Measurements from ENCODE around the gene RERE.

The RERE gene

GRCh38 chr1:8314346-8315280, 502.8 kb downstream of the RERE start:
- peak; percentile 60 for DNase-seq (ENCODE audit: low read depth)
- peak; percentile 86 for TF ChIP-seq CTCF (IDR thresholded peaks at IDR 0.05; ENCODE audit: insufficient read depth, low read depth, low read length, missing control alignments)
- no peak overlapping the region for H3K4me3 ChIP-seq (ENCODE audit: low read depth, low read length)

GRCh38 chr1:8313231-8313630, 504.2 kb downstream of the RERE start:
- DNase-seq (ENCODE audit: low read depth): no peak
- H3K4me3 ChIP-seq (ENCODE audit: low read depth, low read length): no peak overlapping the region
- no peak for TF ChIP-seq CTCF (IDR thresholded peaks at IDR 0.05; ENCODE audit: insufficient read depth, low read depth, low read length, missing control alignments)

- TF ChIP-seq CTCF (IDR thresholded peaks at IDR 0.05; ENCODE audit: insufficient read depth, low read depth, low read length, missing control alignments): no peak
- DNase-seq (ENCODE audit: low read depth): no peak
- no peak overlapping the region for H3K4me3 ChIP-seq (ENCODE audit: low read depth, low read length)
Measured at GRCh38 chr1:8312235-8313218, 504.9 kb downstream of the RERE start.

- no peak for TF ChIP-seq CTCF (IDR thresholded peaks at IDR 0.05; ENCODE audit: insufficient read depth, low read depth, low read length, missing control alignments)
- DNase-seq (ENCODE audit: low read depth): no peak
- H3K4me3 ChIP-seq (ENCODE audit: low read depth, low read length): no peak overlapping the region
Measured at GRCh38 chr1:8311068-8311718, 506.2 kb downstream of the RERE start.

- TF ChIP-seq CTCF (IDR thresholded peaks at IDR 0.05; ENCODE audit: insufficient read depth, low read depth, low read length, missing control alignments): no peak
- DNase-seq (ENCODE audit: low read depth): no peak
- no peak overlapping the region for H3K4me3 ChIP-seq (ENCODE audit: low read depth, low read length)
Measured at GRCh38 chr1:8307628-8308027, 509.8 kb downstream of the RERE start.

GRCh38 chr1:8303876-8304275, 513.6 kb downstream of the RERE start:
- TF ChIP-seq CTCF (IDR thresholded peaks at IDR 0.05; ENCODE audit: insufficient read depth, low read depth, low read length, missing control alignments): no peak
- H3K4me3 ChIP-seq (ENCODE audit: low read depth, low read length): no peak overlapping the region
- DNase-seq (ENCODE audit: low read depth): no peak
